ENCODE data around the gene SAMD14.

SAMD14 gene

DNA sequence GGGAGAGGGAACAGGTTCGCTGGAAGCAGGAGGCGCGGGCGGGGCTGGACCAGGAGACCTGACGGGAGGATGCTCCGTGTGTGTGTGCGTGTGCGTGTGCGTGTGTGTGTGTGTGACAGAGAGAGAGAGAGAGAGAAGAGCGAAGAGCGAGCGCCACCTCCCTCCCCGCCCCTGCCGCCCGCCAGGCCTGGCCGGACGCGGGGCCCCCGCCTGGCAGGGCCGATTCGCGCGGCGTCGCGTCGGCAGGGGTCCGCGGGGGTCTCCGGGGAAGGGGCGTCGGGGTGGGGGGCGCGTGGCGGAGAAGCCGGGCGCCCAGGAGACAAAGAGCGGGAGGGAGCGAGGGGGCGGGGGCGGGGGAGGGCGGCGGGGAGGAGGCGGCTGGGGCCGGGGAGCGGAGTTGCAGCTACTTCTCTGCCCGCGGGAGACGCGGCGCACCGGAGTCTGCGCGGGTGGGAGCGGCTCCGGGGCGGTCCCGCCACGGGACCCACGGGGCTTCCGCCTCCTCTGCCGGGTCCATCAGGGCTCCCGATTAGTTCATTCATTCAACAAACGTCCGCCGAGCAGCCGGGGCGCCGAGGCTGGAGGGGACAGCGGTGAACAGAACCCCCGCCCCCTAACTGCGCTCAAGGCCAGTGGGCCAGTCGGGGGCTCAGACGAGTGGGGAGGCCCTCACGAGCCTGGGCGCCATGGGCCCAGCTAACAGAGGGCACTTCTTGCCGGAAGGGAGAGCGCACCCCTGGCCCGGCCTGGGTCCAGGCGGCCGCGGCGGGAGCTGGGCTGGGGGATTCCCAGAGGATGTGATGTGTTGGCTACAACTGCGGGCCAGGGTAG is at the start of gene SAMD14:
TSS of gene SAMD14 (minus strand) at position 433 of the 831 bp plus-strand sequence. CDS start 5,201 bp downstream, outside the sequence.
- Mint-ChIP-seq H3K9me3 (peaks cover 0 to 2% of the 10 kb centered on the region in 2 donors), H3K4me1 (peaks cover 43 to 59% of the 10 kb centered on the region in 2 donors), H3K36me3 (peaks cover 13 to 34% of the 10 kb centered on the region in 2 donors), H3K27me3 (peaks cover 6 to 15% of the 10 kb centered on the region in 2 donors), H3K4me3 (peak within 1 kb of the TSS; percentile 83 to 87), H3K27ac (peak within 1 kb of the TSS; percentile 87)
- ATAC-seq (replicated peaks): peak; percentile 61 to 66
- peak; percentile 30 for DNase-seq

DNA sequence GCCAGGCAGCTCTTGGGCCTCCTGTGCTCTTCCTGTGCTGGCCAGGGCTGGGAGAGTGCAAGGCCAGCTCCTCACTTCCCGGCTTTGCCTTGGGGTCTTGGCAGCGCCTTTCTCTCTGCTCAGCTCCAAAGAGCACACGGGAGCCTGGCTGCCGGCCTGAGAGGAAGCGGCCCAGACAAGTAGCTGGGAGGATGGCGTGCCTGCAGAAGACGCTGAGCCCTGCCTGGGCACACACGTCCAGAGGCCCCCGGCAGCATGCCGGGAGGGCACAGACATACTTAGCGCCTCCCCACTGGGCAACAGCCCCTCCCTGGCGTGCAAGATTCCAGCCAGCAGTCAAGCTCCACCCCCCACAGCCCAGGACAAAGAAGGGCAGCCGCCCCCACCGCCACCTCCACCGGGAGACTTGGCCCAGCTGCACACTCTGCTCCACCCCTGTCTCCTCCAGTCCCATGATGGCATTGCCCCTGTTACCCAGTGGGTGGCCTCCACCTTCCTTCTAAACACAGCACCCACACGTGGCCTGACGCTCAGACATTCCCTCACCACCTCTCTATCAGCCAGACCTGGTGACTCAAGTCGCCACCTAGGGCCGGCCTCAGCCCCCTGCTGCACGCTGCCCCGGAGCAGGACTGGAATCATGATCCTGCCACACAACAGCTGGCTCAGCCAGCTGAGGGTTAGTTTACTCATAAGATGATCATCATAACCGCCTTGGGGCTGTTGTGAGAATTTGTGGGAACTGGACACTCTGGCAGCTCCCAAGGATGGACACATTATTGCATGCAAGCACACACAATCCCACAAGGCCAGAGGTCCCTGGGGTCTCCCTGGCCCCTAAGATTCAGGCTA is 48.2 kb upstream of the SAMD14 start:
- Mint-ChIP-seq H3K27ac (no peak overlapping the region), H3K27me3 (no peaks in the 10 kb centered on the region)
- DNase-seq: peak; percentile 51

DNA sequence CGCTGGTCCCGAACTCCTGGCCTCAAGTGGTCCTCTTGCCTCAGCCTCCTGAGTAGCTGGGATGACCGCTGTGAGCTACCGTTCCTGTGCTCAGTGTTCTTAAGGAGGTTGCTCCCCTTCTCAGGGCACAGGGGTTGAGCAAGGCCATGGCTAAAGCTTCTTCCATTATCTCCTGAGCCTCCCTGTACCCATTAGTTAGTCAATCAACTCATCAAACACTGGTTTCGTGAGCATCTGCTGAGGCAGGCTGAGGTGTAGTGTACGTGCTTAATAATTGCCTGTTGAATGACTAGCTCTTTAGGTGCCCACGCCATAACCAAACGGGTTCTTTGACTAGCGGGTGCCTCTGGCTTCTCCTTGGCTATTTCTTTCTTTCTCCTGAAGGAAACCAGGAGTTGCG is 47.5 kb upstream of the SAMD14 start:
- no peak overlapping the region for H3K27ac Mint-ChIP-seq
- no peaks in the 10 kb centered on the region for H3K9me3 Mint-ChIP-seq
- no peaks in the 10 kb centered on the region for H3K36me3 Mint-ChIP-seq
- no peaks in the 10 kb centered on the region for H3K27me3 Mint-ChIP-seq
- H3K4me3 Mint-ChIP-seq: no peak overlapping the region
- ATAC-seq (replicated peaks): no peak
- H3K4me1 Mint-ChIP-seq: peaks cover 14 to 19% of the 10 kb centered on the region in 2 donors
- no peak for DNase-seq

More for the DNA sequence above, 48.2 kb upstream of the SAMD14 start:
- Mint-ChIP-seq H3K9me3 (no peaks in the 10 kb centered on the region), H3K36me3 (no peaks in the 10 kb centered on the region), H3K4me3 (peak overlapping the region; percentile 29 to 74), H3K4me1 (peaks cover 18 to 24% of the 10 kb centered on the region in 2 donors)
- ATAC-seq (replicated peaks): peak; percentile 95 to 97

DNA sequence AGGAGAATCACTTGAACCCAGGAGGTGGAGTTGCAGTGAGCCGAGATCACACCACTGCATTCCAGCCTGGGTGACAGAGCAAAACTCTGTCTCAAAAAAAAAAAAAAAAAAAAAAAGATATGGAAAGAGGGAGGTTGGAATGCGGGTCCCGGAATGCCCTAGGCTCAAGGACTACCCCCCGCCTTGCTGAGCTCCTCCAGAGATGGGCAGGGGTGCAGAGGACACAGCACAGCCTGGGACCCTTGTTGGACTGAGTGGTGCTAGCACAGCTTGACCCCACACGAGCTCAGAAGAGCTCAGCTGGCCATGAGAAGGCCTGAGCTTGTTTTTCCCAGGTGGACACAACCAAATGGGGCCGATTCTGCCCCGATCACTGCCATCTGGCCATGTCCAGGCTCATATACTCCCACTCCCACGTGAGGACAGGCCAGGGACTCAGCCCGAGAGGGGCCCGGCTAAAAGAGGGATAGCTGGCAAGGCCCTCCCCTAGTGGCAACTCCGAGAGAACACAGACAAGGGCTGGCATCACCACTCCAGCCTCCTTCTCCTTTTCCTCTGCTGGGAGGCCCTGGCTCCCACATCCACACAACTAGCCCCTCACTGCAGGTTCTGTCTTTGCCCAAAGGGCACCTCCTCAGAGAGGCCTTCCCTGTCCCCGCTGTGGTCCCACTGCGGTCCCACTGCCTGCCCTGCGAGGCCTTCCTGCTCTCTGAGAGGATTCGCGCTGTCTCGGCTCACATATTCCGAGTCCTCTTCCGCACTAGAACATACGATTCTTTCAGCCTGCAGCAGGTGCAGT is 46.8 kb upstream of the SAMD14 start:
- no peak for DNase-seq
- H3K9me3 Mint-ChIP-seq: no peaks in the 10 kb centered on the region
- H3K4me1 Mint-ChIP-seq: peaks cover 11 to 15% of the 10 kb centered on the region in 2 donors
- no peaks in the 10 kb centered on the region for H3K36me3 Mint-ChIP-seq
- ATAC-seq (replicated peaks): no peak
- no peaks in the 10 kb centered on the region for H3K27me3 Mint-ChIP-seq
- no peak overlapping the region for H3K27ac Mint-ChIP-seq
- no peak overlapping the region for H3K4me3 Mint-ChIP-seq

DNA sequence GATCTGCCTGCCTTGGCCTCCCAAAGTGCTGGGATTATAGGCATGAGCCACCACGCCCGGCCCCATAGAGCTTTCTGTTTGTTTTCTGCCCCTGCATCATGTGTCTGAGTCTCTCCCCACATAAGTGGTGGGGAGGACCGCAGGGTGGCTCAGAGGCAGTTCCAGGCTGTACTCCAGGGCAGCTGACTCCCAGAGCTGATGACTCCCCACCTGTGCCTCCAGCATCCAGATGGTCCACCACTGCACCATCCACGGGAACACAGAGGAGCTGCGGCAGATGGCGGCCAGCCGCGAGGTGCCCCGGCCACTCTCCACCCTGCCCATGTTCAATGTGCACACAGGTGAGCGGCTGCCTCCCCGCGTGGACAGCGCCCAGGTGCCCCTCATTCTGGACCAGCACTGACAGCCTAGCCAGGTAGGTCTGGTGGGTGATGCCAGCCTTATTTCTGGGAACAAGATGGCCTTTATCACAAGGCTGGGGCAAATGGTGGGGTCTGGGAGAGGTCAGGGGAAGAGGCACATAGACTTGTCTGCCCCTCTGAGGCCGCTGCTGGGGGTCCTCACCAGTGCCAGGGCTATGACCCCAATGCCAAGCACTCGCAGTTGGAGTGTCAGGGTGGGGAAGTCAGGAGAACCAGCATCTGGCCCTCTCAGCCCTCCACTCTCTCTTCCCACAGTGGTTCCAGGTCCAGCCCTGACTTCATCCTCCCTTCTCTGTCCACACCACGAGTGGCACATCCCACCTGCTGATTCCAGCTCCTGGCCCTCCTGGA is 45.3 kb upstream of the SAMD14 start:
- Mint-ChIP-seq H3K9me3 (no peaks in the 10 kb centered on the region), H3K27ac (no peak overlapping the region), H3K36me3 (no peaks in the 10 kb centered on the region), H3K27me3 (no peaks in the 10 kb centered on the region), H3K4me1 (peaks cover 13 to 21% of the 10 kb centered on the region in 2 donors), H3K4me3 (no peak overlapping the region)
- DNase-seq: no peak
- ATAC-seq (replicated peaks): no peak

DNA sequence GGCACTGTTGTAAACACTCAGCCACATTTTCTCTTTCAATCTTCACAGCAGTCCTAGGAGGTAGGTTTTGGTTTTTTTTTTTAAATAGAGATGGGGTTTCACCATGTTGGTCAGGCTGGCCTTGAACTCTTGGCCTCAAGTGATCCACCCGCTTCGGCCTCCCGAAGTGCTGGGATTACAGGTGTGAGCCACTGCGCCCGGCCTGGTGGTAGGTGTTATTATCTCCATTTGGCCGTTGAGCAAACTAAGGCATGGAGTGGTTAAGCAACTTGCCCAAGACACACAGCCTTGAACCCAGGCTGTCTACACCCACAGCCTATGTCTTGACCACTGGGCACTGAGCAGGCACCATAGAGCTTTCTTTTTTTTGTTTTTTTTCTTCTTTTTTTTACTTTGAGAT is 44.5 kb upstream of the SAMD14 start:
- DNase-seq (no peak), ATAC-seq (replicated peaks) (no peak)
- H3K27me3 Mint-ChIP-seq: no peaks in the 10 kb centered on the region
- no peaks in the 10 kb centered on the region for H3K9me3 Mint-ChIP-seq
- no peak overlapping the region for H3K4me3 Mint-ChIP-seq
- peaks cover 13 to 23% of the 10 kb centered on the region in 2 donors for H3K4me1 Mint-ChIP-seq
- H3K27ac Mint-ChIP-seq: no peak overlapping the region
- H3K36me3 Mint-ChIP-seq: no peaks in the 10 kb centered on the region

DNA sequence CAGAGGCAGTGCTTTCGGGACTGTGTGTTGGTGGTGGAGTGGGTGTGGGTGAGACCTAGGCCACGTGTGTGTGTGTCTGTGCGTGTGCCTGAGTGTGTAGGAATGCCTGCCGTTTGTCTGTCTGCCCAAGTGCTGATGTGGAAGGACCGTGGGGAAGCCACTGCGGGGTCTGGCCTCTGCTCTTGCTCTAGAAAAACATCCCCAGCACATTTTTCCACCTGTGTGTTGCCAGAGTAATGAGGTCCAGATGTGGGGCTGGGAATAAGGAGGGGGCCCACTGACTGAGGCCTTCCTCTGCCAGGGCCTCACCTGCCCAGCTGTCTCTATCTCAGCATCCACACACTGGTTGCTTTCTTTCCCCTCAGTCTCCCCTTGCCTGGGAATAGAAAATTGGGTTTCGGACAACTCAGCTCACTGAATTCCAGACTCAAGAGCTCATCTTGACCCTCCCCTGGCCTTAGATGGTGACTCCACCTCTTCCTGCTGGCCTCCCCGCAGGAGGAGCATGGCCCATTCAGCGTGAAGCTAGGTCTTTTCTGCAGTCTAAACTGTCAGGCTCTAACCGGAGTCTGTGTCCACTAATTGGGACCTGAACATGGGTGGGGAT is 43.5 kb upstream of the SAMD14 start:
- ATAC-seq (replicated peaks) (no peak), DNase-seq (no peak)
- no peaks in the 10 kb centered on the region for H3K9me3 Mint-ChIP-seq
- no peak overlapping the region for H3K27ac Mint-ChIP-seq
- peaks cover 19 to 29% of the 10 kb centered on the region in 2 donors for H3K4me1 Mint-ChIP-seq
- H3K27me3 Mint-ChIP-seq: no peaks in the 10 kb centered on the region
- H3K4me3 Mint-ChIP-seq: no peak overlapping the region
- no peaks in the 10 kb centered on the region for H3K36me3 Mint-ChIP-seq

DNA sequence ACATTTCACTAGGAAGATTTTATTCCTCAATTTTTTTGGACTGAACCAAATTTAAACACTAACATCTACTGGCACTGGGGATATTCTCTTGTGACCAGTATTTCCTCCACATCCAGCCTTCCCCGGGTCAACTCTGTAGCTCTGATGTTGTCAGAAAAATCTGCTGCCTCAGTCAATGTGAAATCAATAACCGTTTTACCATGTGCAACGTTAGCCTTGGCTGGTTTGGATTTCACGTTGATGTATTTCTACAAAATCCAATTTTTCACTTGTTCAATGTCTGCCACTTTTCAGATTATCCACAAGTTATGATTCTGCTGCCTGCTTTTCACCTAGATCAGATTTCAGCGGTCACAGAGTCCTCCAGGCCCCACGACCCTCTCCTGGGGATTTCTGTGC is 43.0 kb upstream of the SAMD14 start:
- Mint-ChIP-seq H3K36me3 (no peaks in the 10 kb centered on the region), H3K9me3 (no peaks in the 10 kb centered on the region)

DNA sequence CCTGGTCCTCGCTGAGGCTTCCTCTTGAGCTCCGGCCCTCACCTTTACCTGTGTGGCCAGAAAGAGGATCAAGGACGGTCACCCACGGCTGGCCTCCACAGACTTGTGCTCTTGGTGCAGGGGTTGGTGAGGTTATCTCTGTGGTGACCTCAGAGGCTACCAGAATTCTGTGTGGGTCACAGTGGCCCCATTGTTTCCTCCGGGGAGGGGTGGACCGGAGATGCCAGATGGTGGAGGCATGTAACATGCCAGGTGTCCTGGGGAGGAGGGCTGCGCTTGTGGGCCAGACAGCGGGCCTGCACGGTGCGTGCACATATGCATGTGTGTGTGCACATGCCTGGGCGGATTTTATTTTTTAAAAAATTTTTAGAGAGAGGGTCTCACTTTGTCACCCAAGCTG is 42.2 kb upstream of the SAMD14 start:
- DNase-seq (no peak), ATAC-seq (replicated peaks) (no peak)
- Mint-ChIP-seq H3K9me3 (no peaks in the 10 kb centered on the region), H3K4me1 (peaks cover 14 to 21% of the 10 kb centered on the region in 2 donors), H3K36me3 (peaks cover 0 to 1% of the 10 kb centered on the region in 2 donors), H3K27me3 (no peaks in the 10 kb centered on the region), H3K27ac (no peak overlapping the region), H3K4me3 (no peak overlapping the region)

More for the DNA sequence above, 43.0 kb upstream of the SAMD14 start:
- H3K4me1 Mint-ChIP-seq: peaks cover 14 to 25% of the 10 kb centered on the region in 2 donors
- no peak overlapping the region for H3K27ac Mint-ChIP-seq
- H3K4me3 Mint-ChIP-seq: no peak overlapping the region
- no peaks in the 10 kb centered on the region for H3K27me3 Mint-ChIP-seq
- DNase-seq (no peak), ATAC-seq (replicated peaks) (no peak)

DNA sequence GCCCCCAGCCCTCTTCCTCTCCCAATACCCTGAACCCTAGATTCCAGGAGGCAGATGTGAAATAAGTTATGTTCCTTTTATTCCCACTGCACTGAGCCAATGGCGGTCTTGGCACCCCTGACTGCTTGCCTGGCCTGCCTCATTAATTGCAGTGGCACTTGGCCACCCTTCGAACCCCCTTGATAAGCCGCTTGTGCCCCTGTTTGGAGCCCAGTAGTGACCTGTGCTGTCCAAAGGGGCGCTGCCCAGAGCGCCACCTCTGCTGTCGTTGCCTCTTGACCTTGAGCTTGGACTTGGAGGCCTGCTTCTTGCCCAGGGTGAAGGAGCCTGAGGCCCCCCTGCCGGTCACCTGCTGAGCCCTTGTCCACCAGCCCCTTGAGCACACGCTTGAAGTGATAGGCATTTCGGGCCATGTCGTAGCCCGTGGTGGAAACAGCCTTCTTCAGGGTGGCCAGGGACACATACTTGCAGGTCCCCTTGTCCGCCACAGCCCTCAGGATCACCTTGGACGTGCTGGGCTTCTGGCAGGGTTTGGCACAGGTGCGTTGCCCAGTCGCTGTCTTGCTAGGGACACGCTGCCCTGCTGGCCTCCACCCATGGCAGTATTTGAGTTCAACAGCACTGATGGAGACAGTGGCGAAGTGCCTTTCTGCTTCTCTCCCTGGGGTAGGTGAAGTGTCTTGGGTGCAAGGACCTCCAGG is 41.6 kb upstream of the SAMD14 start:
- H3K36me3 Mint-ChIP-seq: peaks cover 0 to 1% of the 10 kb centered on the region in 2 donors
- no peaks in the 10 kb centered on the region for H3K9me3 Mint-ChIP-seq
- no peak overlapping the region for H3K4me3 Mint-ChIP-seq
- DNase-seq (no peak), ATAC-seq (replicated peaks) (no peak)
- peaks cover 18 to 21% of the 10 kb centered on the region in 2 donors for H3K4me1 Mint-ChIP-seq
- peak overlapping the region; percentile 49 for H3K27ac Mint-ChIP-seq
- no peaks in the 10 kb centered on the region for H3K27me3 Mint-ChIP-seq

DNA sequence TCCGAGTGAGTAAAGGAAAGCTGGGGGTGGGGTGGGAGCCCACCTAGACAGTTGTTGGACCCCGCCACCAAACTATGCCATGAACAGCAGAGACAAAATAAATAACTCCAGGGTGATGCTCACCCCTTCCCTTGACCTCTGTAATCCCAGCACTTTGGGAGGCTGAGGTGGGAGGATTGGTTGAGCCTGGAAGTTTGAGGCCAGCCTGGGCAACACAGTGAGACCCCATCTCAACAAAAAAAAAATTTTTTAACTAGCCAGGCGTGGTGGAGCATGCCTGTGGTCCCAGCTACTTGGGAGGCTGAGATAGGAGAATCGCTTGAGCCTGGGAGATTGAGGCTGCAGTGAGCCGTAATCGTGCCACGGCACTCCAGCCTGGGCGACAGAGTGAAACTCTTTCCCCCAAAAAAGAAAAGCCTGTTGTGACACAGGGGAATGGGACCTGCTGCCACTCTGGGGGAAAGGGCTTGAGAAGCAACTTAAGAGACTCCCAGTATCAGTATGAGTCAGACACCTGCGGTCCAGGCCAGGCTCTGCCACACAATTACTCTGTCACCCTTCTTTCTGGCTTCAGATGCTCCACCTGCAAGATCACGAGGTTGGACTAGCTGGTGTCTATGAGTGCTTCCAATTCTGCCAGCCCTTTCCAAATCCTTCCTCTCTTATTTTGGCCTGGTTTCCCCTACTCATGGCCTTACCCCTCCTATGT is 40.9 kb upstream of the SAMD14 start:
- DNase-seq (no peak), ATAC-seq (replicated peaks) (peak; percentile 37 to 67)
- H3K36me3 Mint-ChIP-seq: peaks cover 0 to 1% of the 10 kb centered on the region in 2 donors
- no peaks in the 10 kb centered on the region for H3K27me3 Mint-ChIP-seq
- no peaks in the 10 kb centered on the region for H3K9me3 Mint-ChIP-seq
- peak overlapping the region; percentile 49 for H3K27ac Mint-ChIP-seq
- H3K4me3 Mint-ChIP-seq: no peak overlapping the region
- H3K4me1 Mint-ChIP-seq: peaks cover 21 to 26% of the 10 kb centered on the region in 2 donors

DNA sequence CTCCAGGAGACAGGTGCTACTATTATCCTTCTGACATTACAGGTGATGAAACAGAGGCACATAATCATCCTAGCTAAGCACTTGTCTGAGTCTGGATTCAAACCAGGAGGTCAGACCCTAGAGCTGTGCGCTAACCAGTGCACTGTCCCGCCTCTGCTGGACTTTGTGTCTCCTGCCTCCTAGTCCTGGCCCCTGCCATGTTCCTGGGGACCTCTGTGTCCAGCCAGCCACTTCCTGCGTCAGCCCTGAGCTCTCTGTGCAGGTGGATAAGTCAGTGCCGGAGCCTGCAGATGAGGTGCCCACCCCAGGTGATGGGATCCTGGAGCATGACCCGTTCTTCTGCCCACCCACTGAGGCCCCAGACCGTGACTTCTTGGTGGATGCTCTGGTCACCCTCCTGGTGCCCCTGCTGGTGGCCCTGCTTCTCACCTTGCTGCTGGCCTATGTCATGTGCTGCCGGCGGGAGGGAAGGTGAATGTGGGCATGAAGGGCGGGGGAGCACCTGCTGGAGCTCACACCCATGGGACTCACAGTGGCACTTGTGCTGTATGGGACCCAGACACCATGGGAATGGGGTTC is 40.0 kb upstream of the SAMD14 start:
- Mint-ChIP-seq H3K27me3 (no peaks in the 10 kb centered on the region), H3K4me3 (no peak overlapping the region)

More for the DNA sequence above, 40.0 kb upstream of the SAMD14 start:
- Mint-ChIP-seq H3K36me3 (peaks cover 0 to 1% of the 10 kb centered on the region in 2 donors), H3K27ac (no peak overlapping the region), H3K9me3 (no peaks in the 10 kb centered on the region), H3K4me1 (peaks cover 28 to 33% of the 10 kb centered on the region in 2 donors)
- ATAC-seq (replicated peaks) (no peak), DNase-seq (no peak)

Data from stimulated activated naive B cell treated with anti-CD40 and anti-IgM and Interleukin-4, amounts not matched to agents 10 μg/mL and 1 μg/mL and 100 μg/mL, for 72 hours (primary cell).